Heart right ventricle (tissue), 16 donors: ENCODE measurements around the gene CDK6. TPM values are rescaled to one million over a fixed set of nuclear protein-coding genes. Genes with fewer than 3 reads are reported as not detected.
"Not testable (repeated sequence)": the region's sequence is repeated elsewhere in the genome, so short reads cannot be mapped to it uniquely, and the experiment has no call there.

Experiments used
- ATAC-seq, 8 donors: fragments of 200-7000 bp; cut with Tn5 transposase; one replicate each; pipeline ENCODE4 v1.9.1; 2020; ENCODE audit warnings: mild to moderate bottlenecking in 8 of 8, moderate library complexity in 8 of 8, moderate number of reproducible peaks in 1 of 8
- DNase-seq, 2 donors: peaks; one replicate each; pipeline ENCODE4 v3.0.0-alpha.2; 2020
- H3K27ac ChIP-seq, 10 donors: fragments of 200-600 bp; sonication (generic) in 2 of 10; one replicate each; pipeline versions ENCODE4 v1.5.0 to v1.8.0; 2020 to 2022; ENCODE audit warnings: mild to moderate bottlenecking in 3 of 10
- H3K27me3 ChIP-seq, 7 donors: fragments of 200-600 bp; one replicate each; pipeline ENCODE4 v1.8.0; 2021 to 2022; ENCODE audit warnings: mild to moderate bottlenecking in 2 of 7
- H3K36me3 ChIP-seq, 9 donors: fragments of 200-600 bp; sonication (generic) in 1 of 9; one replicate each; pipeline versions ENCODE4 v1.5.0 to v1.8.0; 2020 to 2022; ENCODE audit warnings: mild to moderate bottlenecking in 2 of 9
- H3K4me1 ChIP-seq, 9 donors: fragments of 200-600 bp; sonication (generic) in 1 of 9; one replicate each; pipeline versions ENCODE4 v1.5.0 to v1.8.0; 2020 to 2022; ENCODE audit warnings: mild to moderate bottlenecking in 4 of 9
- H3K4me3 ChIP-seq, 10 donors: fragments of 200-600 bp; sonication (generic) in 2 of 10; one replicate each; pipeline versions ENCODE4 v1.5.0 to v1.8.0; 2020 to 2022; ENCODE audit warnings: mild to moderate bottlenecking in 7 of 10, moderate library complexity in 2 of 10
- H3K9me3 ChIP-seq, 11 donors: fragments of 200-600 bp in 10 of 11; sonication (generic) in 2 of 11; one replicate each; pipeline versions ENCODE4 v1.5.0 to v1.8.0; 2013 to 2022; ENCODE audit warnings: mild to moderate bottlenecking in 2 of 11, control low read depth in 1 of 11, moderate library complexity in 1 of 11
- WGBS, 2 donors: extraction: QIAGEN DNeasy Blood & Tissue Kit; methylation state at CpG; one replicate each; pipeline ENCODE4 v1.1.7; 2013; ENCODE audit warnings: inconsistent platforms in 1 of 2; 5-methylcytosine and 5-hydroxymethylcytosine counted together
- intact Hi-C, 10 donors: fragments of 100-400 bp; cut with DNase I; formaldehyde crosslinking; loops; one replicate each; pipeline versions ENCODE4 v1.11.1 to v1.14.2; 2022
- polyA plus RNA-seq, 2 donors: library from polyadenylated mRNA; stranded (reverse); fragments of 200-250 nt; gene quantifications; one replicate each; pipeline ENCODE4 v1.2.3, GENCODE V29; 2013
- total RNA-seq, 10 donors: library from RNA; stranded (reverse); fragmentation: NEBNext Ultra II Directional in 3 of 10; extraction: Animal tissue kit (Norgen Biotek cat#: 25700) in 3 of 10; gene quantifications; one replicate each; pipeline versions ENCODE4 v1.2.1 to v1.2.4, GENCODE V29; 2021 to 2023
- TF ChIP-seq, protein P1 (sequence below), 9 donors: fragments of 200-600 bp; sonication (generic) in 2 of 9; IDR thresholded peaks; one replicate each; pipeline versions ENCODE4 v1.5.0 to v1.8.0; 2021 to 2022; ENCODE audit warnings: antibody characterized with exemption in 9 of 9, mild to moderate bottlenecking in 5 of 9, moderate library complexity in 1 of 9
- donor health status: Arrhythmogenic right ventricular cardiomyopathy.
- donor health status: ischemic (EF 13 %, LVEDD 7.1; RV severe dilation, severe dysfunction).
- donor health status: healthy with polysubstance abuse.
- donor health status: DM: no; HTN: yes; CAD: no.
- donor health status: DM: no; HTN: no; CAD: no.
- donor health status: ischemic (EF 25% LVEDD 6.9; RV normal size, moderate dysfunction).
- donor health status: ischemic (EF 25% LVEDD 5.7; RV mildly dilated, moderate dysfunction).
- donor health status: healthy.
- donor health status: DM: yes; HTN: yes; CAD: no.
- donor health status: Ischemic cardiomyopathy.
- donor health status: ischemic (EF 35%, LVEDD 5.7; RV mildly dilated, moderate dysfunction).
- donor health status: nonischemic (EF 11% LVEDD 7.7; RV severe dilation, severe dysfunction).
- donor health status: DM: yes; HTN: yes; CAD: no.
- donor health status: PGD.
- donor health status: ischemic (EF 29% LVEDD 5.4; RV normal size, mild dysfunction).
- donor health status: nonischemic (EF 23%, LVEDD 6.1; RV moderate dilation, normal function).

Gene CDK6
- total and polyA plus RNA-seq, 12 donors = 2.6 to 31.5 (median 16.4) TPM

DNA sequence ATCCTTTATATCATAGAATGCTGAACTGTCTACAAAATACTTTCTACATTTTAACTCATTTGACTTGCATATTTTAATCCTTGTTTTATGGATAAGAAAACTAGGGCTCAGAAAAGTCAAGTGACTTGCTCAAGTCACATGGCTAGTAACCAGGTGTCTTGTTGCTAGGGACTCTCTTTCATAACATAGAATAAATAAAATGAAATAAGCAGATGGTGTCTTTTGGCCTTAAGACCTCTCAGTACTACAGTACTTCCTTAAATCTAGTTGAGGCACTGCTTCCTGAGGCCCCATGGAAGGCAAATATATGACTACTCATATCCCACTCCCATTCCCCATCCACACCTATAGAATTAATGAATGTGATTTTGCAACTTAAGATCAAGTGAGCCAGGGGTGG is 87.9 kb downstream of the CDK6 start:
- intact Hi-C loops = no loop called here

DNA sequence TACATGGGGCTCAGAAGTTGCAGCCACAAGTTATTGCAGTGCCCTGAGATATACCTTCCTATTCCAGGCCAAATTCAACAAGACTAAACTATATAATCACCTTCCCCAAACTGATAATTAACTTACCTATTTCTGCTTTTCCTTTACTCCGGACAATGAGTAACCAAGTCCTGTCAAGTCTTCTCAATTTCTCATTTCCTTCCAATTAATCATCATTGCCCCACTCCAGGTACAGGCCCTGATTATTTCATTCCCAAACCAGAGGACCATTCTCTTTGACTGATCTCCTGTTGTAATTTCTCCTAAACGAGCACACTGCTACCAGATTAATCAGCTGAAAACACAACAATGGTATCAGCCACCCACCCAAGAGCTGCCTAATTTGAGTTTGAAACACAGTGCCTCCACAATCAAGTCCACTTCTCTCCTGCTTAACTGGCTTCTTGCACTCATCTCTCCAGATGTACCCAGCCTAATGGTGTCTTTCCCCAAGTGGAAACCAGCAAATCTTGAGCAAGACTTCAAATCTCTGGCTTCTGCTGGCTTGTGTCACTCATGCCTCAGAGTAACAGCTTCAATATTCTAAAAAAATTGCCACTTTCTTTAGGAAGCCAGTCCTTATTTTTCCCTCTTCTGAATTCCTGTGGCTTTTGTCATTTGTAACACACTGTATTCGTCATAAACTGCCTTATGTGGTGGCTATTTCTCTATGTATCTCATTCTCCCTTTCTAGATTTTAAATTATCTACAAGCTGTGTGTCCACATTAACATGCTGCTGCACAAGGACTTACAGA is 89.1 kb downstream of the CDK6 start:
- Histone ChIP-seq H3K4me3 (no peak overlapping the region), H3K9me3 (no peaks in the 10 kb centered on the region), H3K36me3 (no peaks in the 10 kb centered on the region), H3K27me3 (no peaks in the 10 kb centered on the region), H3K4me1 (peaks cover 0 to 19% (median 15%) of the 10 kb centered on the region in 9 donors), H3K27ac (no peak overlapping the region)
- TF ChIP-seq, protein P1, sequence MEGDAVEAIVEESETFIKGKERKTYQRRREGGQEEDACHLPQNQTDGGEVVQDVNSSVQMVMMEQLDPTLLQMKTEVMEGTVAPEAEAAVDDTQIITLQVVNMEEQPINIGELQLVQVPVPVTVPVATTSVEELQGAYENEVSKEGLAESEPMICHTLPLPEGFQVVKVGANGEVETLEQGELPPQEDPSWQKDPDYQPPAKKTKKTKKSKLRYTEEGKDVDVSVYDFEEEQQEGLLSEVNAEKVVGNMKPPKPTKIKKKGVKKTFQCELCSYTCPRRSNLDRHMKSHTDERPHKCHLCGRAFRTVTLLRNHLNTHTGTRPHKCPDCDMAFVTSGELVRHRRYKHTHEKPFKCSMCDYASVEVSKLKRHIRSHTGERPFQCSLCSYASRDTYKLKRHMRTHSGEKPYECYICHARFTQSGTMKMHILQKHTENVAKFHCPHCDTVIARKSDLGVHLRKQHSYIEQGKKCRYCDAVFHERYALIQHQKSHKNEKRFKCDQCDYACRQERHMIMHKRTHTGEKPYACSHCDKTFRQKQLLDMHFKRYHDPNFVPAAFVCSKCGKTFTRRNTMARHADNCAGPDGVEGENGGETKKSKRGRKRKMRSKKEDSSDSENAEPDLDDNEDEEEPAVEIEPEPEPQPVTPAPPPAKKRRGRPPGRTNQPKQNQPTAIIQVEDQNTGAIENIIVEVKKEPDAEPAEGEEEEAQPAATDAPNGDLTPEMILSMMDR (IDR thresholded peaks at IDR 0.05) = no peak
- intact Hi-C loops = no loop called here
- WGBS, 2 donors = 84 to 85% methylated on average over 3 of the region's 3 CpGs
- DNase-seq (no peak), ATAC-seq (no peak)

More for the DNA sequence above, 87.9 kb downstream of the CDK6 start:
- no peak for DNase-seq
- Histone ChIP-seq H3K27ac (no peak overlapping the region), H3K36me3 (no peaks in the 10 kb centered on the region), H3K27me3 (no peaks in the 10 kb centered on the region), H3K9me3 (no peaks in the 10 kb centered on the region), H3K4me1 (peaks cover 0 to 24% (median 8%) of the 10 kb centered on the region in 9 donors), H3K4me3 (no peak overlapping the region)
- TF ChIP-seq, protein P1 (IDR thresholded peaks at IDR 0.05) = no peak
- no peak for ATAC-seq

DNA sequence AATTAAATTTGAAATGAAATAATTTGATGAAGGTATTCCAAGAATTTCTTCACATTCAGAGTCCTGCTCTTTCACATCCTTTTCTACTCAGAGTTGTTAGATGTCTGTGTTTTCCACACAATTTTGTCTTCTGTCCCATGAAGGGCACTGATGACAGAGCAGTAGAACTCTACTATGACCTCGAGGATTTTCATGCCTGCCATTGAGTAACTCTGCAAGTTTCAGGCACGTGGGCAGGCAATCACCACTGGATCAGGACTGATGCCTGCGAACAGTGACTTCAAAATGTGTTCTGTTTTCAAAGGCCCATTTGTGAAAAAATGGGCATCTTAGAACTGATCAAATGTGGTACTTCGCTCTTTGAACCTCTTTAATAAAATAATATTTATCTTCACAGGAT is 91.1 kb downstream of the CDK6 start:
- TF ChIP-seq, protein P1 (IDR thresholded peaks at IDR 0.05) = no peak
- Histone ChIP-seq H3K27me3 (no peaks in the 10 kb centered on the region), H3K36me3 (no peaks in the 10 kb centered on the region), H3K9me3 (no peaks in the 10 kb centered on the region), H3K27ac (no peak overlapping the region), H3K4me1 (peaks cover 0 to 35% (median 16%) of the 10 kb centered on the region in 9 donors), H3K4me3 (no peak overlapping the region)
- 91 to 94% methylated on average over 4 of the region's 4 CpGs for WGBS, 2 donors
- ATAC-seq = no peak
- intact Hi-C loops = loop anchor here in 1 of 10 donors (1.0 kb wide), 1 partner anchor 33 kb away; no protein-coding TSS in a partner anchor
- DNase-seq = no peak

DNA sequence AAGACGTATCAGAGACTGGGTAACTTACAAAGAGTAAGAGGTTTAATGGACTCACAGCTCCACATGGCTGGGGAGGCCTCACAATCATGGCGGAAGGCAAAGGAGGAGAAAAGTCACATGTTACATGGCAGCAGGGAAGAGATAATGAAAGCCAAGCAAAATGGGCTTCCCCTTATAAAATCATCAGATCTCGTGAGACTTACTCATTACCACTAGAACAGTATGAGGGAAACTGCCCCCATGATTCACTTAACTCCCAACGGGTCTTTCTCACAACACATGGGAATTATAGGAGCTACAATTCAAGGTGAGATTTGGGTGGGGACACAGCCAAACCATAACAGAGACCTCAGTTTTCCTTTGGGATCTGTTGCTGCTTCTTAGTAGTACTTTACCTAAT is 92.2 kb downstream of the CDK6 start:
- 98 to 99% methylated on average over 4 of the region's 4 CpGs for WGBS, 2 donors
- H3K36me3 ChIP-seq, H3K27me3 ChIP-seq, ATAC-seq, DNase-seq, H3K9me3 ChIP-seq, H3K27ac ChIP-seq, intact Hi-C loops, H3K4me3 ChIP-seq: not testable (repeated sequence)
- H3K4me1 ChIP-seq = peaks cover 0 to 28% (median 14%) of the 10 kb centered on the region in 9 donors

DNA sequence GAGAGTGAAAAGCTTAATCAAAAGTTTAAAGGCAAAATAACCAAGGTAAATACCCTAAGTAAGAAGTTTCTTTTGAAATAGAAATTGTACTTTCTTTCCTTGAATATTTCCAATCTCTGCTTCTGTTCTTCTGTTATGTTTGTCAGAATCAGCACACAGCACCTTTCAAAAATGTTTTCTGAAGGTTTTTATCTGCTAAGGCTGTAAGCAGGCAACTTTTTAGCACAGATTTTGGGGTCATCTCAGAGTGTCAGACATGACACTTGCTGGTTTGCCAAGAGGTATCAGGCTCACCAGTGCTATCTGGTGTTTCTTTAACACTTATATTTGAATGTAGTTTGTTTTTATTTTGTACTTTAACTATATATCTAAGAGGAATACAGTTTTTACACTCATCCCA is 94.2 kb downstream of the CDK6 start:
- Histone ChIP-seq H3K4me3 (no peak overlapping the region), H3K9me3 (no peaks in the 10 kb centered on the region), H3K36me3 (no peaks in the 10 kb centered on the region), H3K27me3 (no peaks in the 10 kb centered on the region), H3K27ac (no peak overlapping the region), H3K4me1 (peaks cover 0 to 28% (median 14%) of the 10 kb centered on the region in 9 donors)
- ATAC-seq (no peak), DNase-seq (no peak)
- intact Hi-C loops = no loop called here
- TF ChIP-seq, protein P1 (IDR thresholded peaks at IDR 0.05) = no peak
